Peyer's patch (tissue), 4 donors: ENCODE measurements around the gene CIAO2B.

ENCODE experiments used
- CTCF ChIP-seq, 6 experiments: fragments of 450-650 bp in 4 of 6; fragments of 200-600 bp in 2 of 6; sonication (generic) in 1 of 6; IDR thresholded peaks; one replicate each; pipeline ENCODE4 v1.5.1; 2017 to 2019; ENCODE audit warnings: antibody characterized with exemption in 6 of 6, mild to moderate bottlenecking in 3 of 6, moderate library complexity in 1 of 6
- POLR2A ChIP-seq, 2 donors: fragments of 450-650 bp; IDR thresholded peaks; one replicate each; pipeline ENCODE4 v1.5.1; 2017; ENCODE audit warnings: antibody characterized with exemption in 2 of 2, mild to moderate bottlenecking in 2 of 2, moderate library complexity in 2 of 2

GRCh38 chr16:66947302-66948065 lies 13.3 kb upstream of the CIAO2B start:
- TF ChIP-seq CTCF (IDR thresholded peaks at IDR 0.05) (peak; percentile 85 to 98 (median 96)), POLR2A (IDR thresholded peaks at IDR 0.05) (no peak)
